Left hindlimb (tissue), 1 donor: ENCODE measurements around the gene PRKAR1B.
A peak's percentile ranks its signal among the peaks of the same experiment; 100 is the strongest.

ENCODE experiments used
- DNase-seq: peaks from one replicate; pipeline ENCODE4 v3.0.0-alpha.2; 2018

Gene PRKAR1B

GRCh38 chr7:618539-619367, 108.3 kb downstream of the PRKAR1B start:
- no peak for DNase-seq

- no peak for DNase-seq
Measured at GRCh38 chr7:617614-618538, 109.2 kb downstream of the PRKAR1B start.

GRCh38 chr7:613442-614140, 113.5 kb downstream of the PRKAR1B start:
- DNase-seq: no peak

GRCh38 chr7:611837-612236, 115.2 kb downstream of the PRKAR1B start:
- DNase-seq: peak; percentile 6

- peak; percentile 26 for DNase-seq
Measured at GRCh38 chr7:611281-611810, 115.7 kb downstream of the PRKAR1B start.

GRCh38 chr7:610531-611280, 116.4 kb downstream of the PRKAR1B start:
- DNase-seq: peak; percentile 55

GRCh38 chr7:610141-610530, 116.9 kb downstream of the PRKAR1B start:
- peak; percentile 23 for DNase-seq

- peak; percentile 25 for DNase-seq
Measured at GRCh38 chr7:609365-609764, 117.7 kb downstream of the PRKAR1B start.

- peak; percentile 26 for DNase-seq
Measured at GRCh38 chr7:608954-609353, 118.1 kb downstream of the PRKAR1B start.

- DNase-seq: peak; percentile 21
Measured at GRCh38 chr7:608361-608760, 118.7 kb downstream of the PRKAR1B start.

GRCh38 chr7:607938-608337, 119.1 kb downstream of the PRKAR1B start:
- DNase-seq: peak; percentile 10

- DNase-seq: no peak
Measured at GRCh38 chr7:605661-606450, 121.2 kb downstream of the PRKAR1B start.

GRCh38 chr7:604884-605531, 122.1 kb downstream of the PRKAR1B start:
- no peak for DNase-seq

- DNase-seq: peak; percentile 83
Measured at GRCh38 chr7:604001-604883, 122.8 kb downstream of the PRKAR1B start.

GRCh38 chr7:603152-603951, 123.7 kb downstream of the PRKAR1B start:
- no peak for DNase-seq

- no peak for DNase-seq
Measured at GRCh38 chr7:602341-603141, 124.5 kb downstream of the PRKAR1B start.

- DNase-seq: peak; percentile 79
Measured at GRCh38 chr7:601595-602340, 125.3 kb downstream of the PRKAR1B start.
